Fibroblast of villous mesenchyme (primary cell): Measurements from ENCODE around the gene SPRY4. TPM values are rescaled to one million over a fixed set of nuclear protein-coding genes. Genes with fewer than 3 reads are reported as not detected.
A peak's percentile ranks its signal among the peaks of the same experiment; 100 is the strongest.

ENCODE experiments used
- DNase-seq: peaks from one replicate; pipeline ENCODE4 v3.0.0-alpha.2; 2010; ENCODE audit warnings: low read depth
- H3K4me3 ChIP-seq: 2 replicates; pipeline ENCODE4 v1.5.1; 2011; ENCODE audit warnings: low read depth, mild to moderate bottlenecking, low read length
- total RNA-seq: library from RNA; depleted of rRNA; stranded (reverse); fragments of >200 nt; gene quantifications from 2 replicates; pipeline ENCODE4 v1.2.3, GENCODE V29; 2012
- TF ChIP-seq, protein P1 (sequence below): IDR thresholded peaks from 2 replicates; pipeline ENCODE4 v1.5.1; 2012; ENCODE audit warnings: low read depth, mild to moderate bottlenecking, low read length; ENCODE audit not compliant: insufficient read depth

SPRY4 gene
- total RNA-seq, 1 donor: 22.9 TPM

DNA sequence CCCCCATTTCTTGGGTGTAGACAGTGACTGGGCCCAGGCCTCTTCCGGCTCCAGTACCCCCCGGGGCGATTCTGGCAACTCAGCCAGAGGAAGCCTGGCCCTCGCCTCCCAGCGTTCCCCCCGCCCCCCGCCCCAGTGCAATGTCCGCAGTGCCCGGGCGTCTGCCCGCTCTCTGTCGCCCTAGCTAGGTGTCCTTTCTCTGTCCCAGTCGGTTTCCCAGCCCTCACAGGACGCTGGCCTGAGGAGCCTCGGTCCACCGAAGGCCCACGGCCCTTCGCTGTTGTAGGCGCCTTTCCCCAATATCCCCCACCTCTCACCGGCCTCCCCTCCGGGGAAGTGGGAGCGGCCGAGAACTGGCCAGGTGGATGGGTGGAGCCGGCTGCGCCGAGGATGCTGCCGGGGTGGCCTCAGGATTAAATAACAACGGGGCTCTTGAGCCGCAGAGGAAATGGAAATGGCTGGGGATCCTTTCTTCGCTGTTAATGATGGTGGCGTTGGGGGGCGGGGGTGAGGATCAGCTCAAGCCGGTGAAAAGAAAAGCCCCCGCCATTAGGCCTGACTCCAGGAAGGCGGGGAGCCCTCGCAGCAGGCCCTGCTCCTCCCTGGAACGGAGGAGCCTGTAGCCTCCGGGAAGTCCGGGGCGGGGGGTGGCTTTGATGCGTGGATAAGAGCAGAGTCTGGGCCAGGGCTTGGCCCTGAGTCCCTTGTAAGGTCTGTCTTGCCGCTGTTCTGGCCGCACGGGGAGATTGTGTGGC, 1.1 kb upstream of the SPRY4 start:
- H3K4me3 ChIP-seq: peak overlapping the region; percentile 73
- DNase-seq: peak; percentile 72
- TF ChIP-seq, protein P1, sequence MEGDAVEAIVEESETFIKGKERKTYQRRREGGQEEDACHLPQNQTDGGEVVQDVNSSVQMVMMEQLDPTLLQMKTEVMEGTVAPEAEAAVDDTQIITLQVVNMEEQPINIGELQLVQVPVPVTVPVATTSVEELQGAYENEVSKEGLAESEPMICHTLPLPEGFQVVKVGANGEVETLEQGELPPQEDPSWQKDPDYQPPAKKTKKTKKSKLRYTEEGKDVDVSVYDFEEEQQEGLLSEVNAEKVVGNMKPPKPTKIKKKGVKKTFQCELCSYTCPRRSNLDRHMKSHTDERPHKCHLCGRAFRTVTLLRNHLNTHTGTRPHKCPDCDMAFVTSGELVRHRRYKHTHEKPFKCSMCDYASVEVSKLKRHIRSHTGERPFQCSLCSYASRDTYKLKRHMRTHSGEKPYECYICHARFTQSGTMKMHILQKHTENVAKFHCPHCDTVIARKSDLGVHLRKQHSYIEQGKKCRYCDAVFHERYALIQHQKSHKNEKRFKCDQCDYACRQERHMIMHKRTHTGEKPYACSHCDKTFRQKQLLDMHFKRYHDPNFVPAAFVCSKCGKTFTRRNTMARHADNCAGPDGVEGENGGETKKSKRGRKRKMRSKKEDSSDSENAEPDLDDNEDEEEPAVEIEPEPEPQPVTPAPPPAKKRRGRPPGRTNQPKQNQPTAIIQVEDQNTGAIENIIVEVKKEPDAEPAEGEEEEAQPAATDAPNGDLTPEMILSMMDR: no peak

DNA sequence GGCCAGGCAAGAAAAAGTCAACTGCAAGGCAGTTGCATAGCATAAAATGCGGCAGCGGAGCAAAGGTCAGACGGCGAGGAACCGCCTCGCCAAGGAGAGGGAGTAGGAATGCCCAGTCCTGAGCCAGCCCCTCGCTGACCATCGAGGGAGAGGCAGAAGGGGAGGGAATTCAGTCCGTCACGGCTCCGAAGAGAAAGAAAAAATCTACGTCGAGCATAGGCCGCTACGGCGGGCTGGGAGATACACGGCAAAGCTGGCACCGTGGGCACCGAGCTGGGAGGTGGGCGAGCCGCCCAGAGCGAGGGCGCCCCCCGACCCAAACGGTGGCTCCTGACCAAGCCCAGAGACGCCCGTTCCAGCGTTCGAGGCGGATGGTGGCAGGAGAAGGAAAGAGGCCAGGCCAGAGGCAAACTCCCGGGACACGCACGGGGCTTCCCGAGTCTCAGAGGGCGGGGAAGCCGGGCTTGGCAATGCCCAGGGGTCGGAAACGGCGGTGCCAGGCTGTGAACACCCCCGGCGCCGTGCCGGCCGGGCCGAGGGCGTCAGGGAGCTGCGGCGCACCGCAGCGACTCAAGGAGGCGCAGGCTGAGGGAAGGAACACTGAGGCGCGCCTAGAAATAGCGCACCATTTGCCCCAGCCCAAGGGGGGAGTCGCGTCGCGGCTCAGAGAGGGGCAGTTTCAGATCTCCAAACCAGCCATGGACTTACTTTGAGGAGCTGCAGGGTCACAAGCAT, 518 bp downstream of the SPRY4 start:
- H3K4me3 ChIP-seq: peak overlapping the region; percentile 73
- DNase-seq: no peak
- TF ChIP-seq, protein P1: peak; percentile 35

DNA sequence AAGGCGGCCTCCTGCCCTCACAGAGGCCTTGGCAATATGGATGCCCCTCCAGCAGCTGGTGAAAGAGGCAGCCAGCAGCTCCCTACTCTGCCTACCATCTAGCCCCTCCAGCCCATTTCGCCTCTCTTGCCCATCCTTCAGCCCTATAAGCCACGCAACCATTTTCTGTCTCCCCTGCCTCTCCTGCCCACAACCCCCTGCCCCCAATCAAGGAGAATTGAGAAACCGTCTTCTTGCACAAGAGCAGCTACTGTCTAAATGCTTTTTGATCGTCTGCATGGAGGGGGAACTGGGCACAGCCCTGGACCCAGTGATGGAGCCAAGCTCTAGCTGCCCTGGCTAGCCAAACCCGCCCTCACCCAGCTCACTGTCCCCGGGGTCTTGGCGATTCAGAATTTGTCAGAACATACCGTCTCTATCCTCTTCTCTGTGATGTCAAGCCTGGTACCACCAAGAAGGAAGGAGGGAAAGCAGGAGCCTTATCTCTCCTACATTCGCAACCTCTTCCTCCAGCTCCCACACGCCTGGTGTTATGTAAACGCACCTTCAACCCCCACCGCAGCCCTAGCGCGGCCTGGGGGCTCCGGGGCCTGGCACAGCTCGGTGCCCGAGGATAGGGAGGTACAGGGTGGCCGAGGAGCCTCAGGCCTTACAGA, 1.2 kb downstream of the SPRY4 start:
- H3K4me3 ChIP-seq: peak overlapping the region; percentile 73
- peak; percentile 73 for DNase-seq
- TF ChIP-seq, protein P1: no peak

DNA sequence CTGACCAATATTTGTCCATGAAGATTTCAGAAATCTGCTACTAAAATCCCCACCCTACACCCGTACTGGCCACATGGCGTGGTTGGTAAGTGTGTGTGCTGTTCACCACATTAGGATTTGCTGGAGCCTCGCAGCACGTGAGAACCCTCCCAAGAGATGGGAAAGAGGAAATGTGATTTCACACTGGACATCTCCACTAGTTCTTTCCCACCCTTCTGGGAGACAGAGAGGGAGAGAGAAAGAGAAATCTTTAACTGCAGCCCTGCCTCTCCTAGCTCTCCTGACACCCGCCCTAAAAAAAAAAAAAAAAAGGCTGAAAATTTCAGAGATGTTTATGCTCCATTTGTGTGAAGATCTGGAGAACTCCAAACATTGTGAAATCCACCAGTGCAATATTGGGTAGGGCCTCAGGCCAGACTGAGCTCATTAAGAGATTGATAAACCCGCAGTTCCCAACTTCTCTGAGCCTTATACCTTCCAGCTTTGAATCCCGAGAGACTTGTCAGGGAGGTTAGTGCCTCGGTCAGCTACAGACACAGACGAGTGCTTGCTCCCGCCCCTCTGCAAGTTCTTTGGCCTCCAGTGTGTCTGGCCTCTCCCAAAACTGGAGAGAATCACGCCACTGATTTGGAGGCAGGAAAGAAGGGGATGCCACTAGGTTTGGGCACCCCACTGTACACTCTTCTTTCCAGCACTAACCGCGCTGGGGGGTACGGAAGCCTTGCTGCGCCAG, 1.9 kb downstream of the SPRY4 start:
- TF ChIP-seq, protein P1: no peak
- peak; percentile 91 for DNase-seq
- peak overlapping the region; percentile 73 for H3K4me3 ChIP-seq

DNA sequence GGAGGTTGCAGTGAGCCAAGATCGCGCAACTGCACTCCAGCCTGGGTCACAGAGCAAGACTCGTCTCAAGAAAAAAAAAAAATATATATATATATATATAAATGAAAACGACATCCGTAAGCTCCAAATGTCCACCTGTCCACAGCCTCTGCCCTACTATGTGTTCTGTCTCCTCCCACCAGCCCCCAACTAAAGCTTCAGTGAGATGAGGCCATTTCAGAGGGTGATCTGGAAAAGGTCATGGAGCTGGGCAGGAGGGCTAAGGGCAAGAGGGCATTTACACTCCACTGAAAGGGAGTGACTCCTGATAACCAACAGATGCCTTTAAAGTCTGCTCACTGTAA, 2.4 kb downstream of the SPRY4 start:
- TF ChIP-seq, protein P1: no peak
- DNase-seq: no peak
- H3K4me3 ChIP-seq: peak overlapping the region; percentile 73

DNA sequence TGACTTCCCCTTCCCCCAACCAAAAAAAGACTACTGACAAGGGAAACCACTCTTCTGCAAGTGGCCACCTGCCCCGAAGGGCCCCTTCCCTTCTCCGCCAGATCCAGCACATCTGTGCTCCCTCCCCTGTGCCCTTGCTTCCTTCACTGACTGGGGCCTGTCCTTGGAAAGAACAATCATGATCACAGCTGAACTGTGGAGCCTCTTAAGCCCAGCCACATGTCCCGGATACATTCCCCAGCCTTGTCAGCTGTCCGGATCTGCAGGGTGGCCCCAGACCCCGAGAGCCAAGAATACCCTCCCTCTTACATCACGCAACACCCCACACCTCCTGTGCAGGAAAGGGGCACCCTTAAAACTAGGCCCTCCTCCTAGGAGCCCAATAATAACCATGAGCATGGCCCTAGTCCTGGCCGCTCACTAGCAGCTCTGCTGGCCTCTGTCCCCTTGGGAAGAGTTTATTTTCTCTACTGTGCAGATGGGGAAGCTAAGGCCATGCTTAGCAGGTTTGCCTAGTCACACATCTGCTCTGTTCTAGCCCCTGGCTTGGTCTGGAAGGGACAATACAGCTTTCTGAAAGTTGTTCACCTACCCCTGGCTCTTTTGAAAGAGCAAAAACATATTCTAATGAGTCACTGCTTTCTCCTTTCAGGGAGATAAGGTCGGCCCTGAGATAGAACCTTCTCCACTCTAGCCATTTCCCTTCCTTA, 3.8 kb downstream of the SPRY4 start:
- TF ChIP-seq, protein P1: no peak
- H3K4me3 ChIP-seq: peak overlapping the region; percentile 40
- DNase-seq: peak; percentile 48
